GM19324 (cell line): ENCODE results near the gene AMIGO1.

Experiments used
- ATAC-seq: cut with Tn5 transposase; IDR thresholded peaks from one replicate; pipeline ENCODE4 v1.9.1; 2021; ENCODE audit warnings: mild to moderate bottlenecking, moderate library complexity; ENCODE audit not compliant: unreplicated experiment, low FRiP score

Gene AMIGO1

GRCh38 chr1:109457819-109458218, 51.7 kb downstream of the AMIGO1 start:
- ATAC-seq = no peak

GRCh38 chr1:109454497-109455133, 54.9 kb downstream of the AMIGO1 start:
- ATAC-seq = no peak
